Lung (tissue), 16 donors: Measurements from ENCODE around the gene SHISA7. TPM values are rescaled to one million over a fixed set of nuclear protein-coding genes. Genes with fewer than 3 reads are reported as not detected.

ENCODE experiments used
- ATAC-seq: fragments of 200-7000 bp; cut with Tn5 transposase; one replicate; pipeline ENCODE4 v1.9.1; 2020; ENCODE audit warnings: moderate number of reproducible peaks; ENCODE audit not compliant: insufficient read depth, low FRiP score
- DNase-seq, 3 donors: peaks; one replicate each; pipeline ENCODE4 v3.0.0-alpha.2; 2013 to 2017
- H3K27ac ChIP-seq, 2 donors: one replicate each; pipeline ENCODE4 v1.5.1; 2013; ENCODE audit warnings: mild to moderate bottlenecking in 2 of 2, moderate library complexity in 2 of 2, control low read depth in 1 of 2, inconsistent platforms in 1 of 2, low read depth in 1 of 2, low read length in 1 of 2
- H3K27me3 ChIP-seq, 3 donors: one replicate each; pipeline ENCODE4 v1.5.1; 2013; ENCODE audit warnings: low read length in 2 of 3; ENCODE audit not compliant: control insufficient read depth in 3 of 3, insufficient read depth in 3 of 3
- H3K36me3 ChIP-seq, 4 donors: one replicate each; pipeline ENCODE4 v1.5.1; 2013; ENCODE audit warnings: low read length in 4 of 4, mild to moderate bottlenecking in 1 of 4, moderate library complexity in 1 of 4; ENCODE audit not compliant: control insufficient read depth in 4 of 4, insufficient read depth in 4 of 4
- H3K4me1 ChIP-seq, 5 donors: one replicate each; pipeline ENCODE4 v1.5.1; 2013; ENCODE audit warnings: low read length in 5 of 5, mild to moderate bottlenecking in 2 of 5, moderate library complexity in 1 of 5; ENCODE audit not compliant: control insufficient read depth in 5 of 5, insufficient read depth in 5 of 5
- H3K4me3 ChIP-seq: one replicate; pipeline ENCODE4 v1.5.1; 2013; ENCODE audit warnings: mild to moderate bottlenecking, control low read depth, moderate library complexity
- H3K9ac ChIP-seq, 2 donors: one replicate each; pipeline ENCODE4 v1.5.1; 2013; ENCODE audit warnings: low read length in 2 of 2, control low read depth in 1 of 2; ENCODE audit not compliant: insufficient read depth in 1 of 2
- H3K9me3 ChIP-seq, 4 donors: one replicate each; pipeline ENCODE4 v1.5.1; 2013; ENCODE audit warnings: low read length in 3 of 4, mild to moderate bottlenecking in 1 of 4, moderate library complexity in 1 of 4; ENCODE audit not compliant: control insufficient read depth in 4 of 4, insufficient read depth in 3 of 4
- CTCF ChIP-seq: IDR thresholded peaks from 2 replicates; pipeline ENCODE4 v1.5.1; 2012; ENCODE audit warnings: mild to moderate bottlenecking; ENCODE audit errors: control extremely low read depth, extremely low read depth
- WGBS, 2 donors: extraction: QIAGEN DNeasy Blood & Tissue Kit; methylation state at CpG; one replicate each; pipeline ENCODE4 v1.1.7; 2013; 5-methylcytosine and 5-hydroxymethylcytosine counted together
- long read RNA-seq, 5 donors: transcript quantifications; one replicate each; lab custom pipeline, GENCODE V29; 2026
- polyA plus RNA-seq, 2 donors: library from polyadenylated mRNA; stranded (reverse); fragments of 200-250 nt; gene quantifications; one replicate each; pipeline ENCODE4 v1.2.1, GENCODE V29; 2013
- total RNA-seq, 2 donors: library from RNA; depleted of rRNA in 1 of 2; stranded (reverse); fragments of >200 nt in 1 of 2; gene quantifications; one replicate each; pipeline ENCODE4 v1.2.1, GENCODE V29; 2014 to 2021
- donor health status: control.
- donor health status: control.
- donor health status: Bipolar disorder and iron deficiency.
- donor health status: healthy.
- donor health status: DM: yes; HTN: yes; CAD: no.

Gene SHISA7
- total RNA-seq (under 1 TPM; 0.03 to 0.14 TPM), polyA plus RNA-seq (not detected)
- long read RNA-seq, donor 1: 0 reads
- long read RNA-seq, donor 2: 0 reads
- long read RNA-seq, donor 3: 0 reads
- long read RNA-seq, donor 4: 0 reads
- long read RNA-seq, donor 5: 0 reads

- Histone ChIP-seq H3K9me3 (peaks cover 0 to 10% (median 0%) of the 10 kb centered on the region in 4 donors), H3K27ac (no peak within 1 kb of the TSS), H3K4me3 (no peak within 1 kb of the TSS), H3K36me3 (no peaks in the 10 kb centered on the region), H3K9ac (no peak within 1 kb of the TSS), H3K4me1 (peaks cover 0 to 11% (median 0%) of the 10 kb centered on the region in 5 donors), H3K27me3 (peaks cover 12 to 84% (median 51%) of the 10 kb centered on the region in 3 donors)
- ATAC-seq (no peak), DNase-seq (no peak)
- no peak for TF ChIP-seq CTCF
- 3% methylated on average over 43 of the region's 43 CpGs for WGBS, 2 donors
These were observed at the start of gene SHISA7 for GRCh38 chr19:55443045-55443823. SHISA7 (minus strand) TSS chr19:55443300; CDS start chr19:55442863, 437 bp downstream.

DNA sequence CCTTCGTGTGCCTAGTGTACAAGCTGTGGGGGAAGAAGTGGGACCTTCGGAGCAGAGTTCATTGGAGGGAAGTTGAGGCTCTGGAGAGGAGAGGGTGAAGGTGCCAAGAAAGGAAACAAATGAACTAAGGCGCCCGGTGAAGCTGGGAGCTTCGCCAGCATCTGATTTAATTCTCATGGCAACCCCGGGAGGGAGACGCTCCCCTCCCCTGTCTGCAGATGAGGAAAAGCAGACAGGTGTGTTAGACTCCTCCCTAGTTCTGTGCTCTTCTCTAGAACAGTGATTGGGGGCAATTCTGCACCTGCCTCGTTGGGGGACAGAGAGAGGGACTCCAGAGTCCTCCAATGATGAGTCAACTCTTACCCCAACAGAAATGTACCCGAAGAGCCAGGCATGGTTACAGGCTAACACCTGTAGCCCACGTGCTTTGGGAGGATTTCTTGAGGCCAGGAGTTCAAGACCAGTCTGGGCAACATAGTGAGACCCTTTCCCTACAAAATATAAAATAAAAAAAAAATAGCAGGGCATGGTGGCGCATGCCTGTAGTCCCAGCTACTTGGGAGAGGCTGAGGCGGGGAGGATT, 49.4 kb upstream of the SHISA7 start:
- DNase-seq (no peak), ATAC-seq (no peak)
- H3K4me3 ChIP-seq: no peak overlapping the region
- TF ChIP-seq CTCF: no peak
- peaks cover 0 to 2% (median 0%) of the 10 kb centered on the region in 4 donors for H3K9me3 ChIP-seq
- peaks cover 0 to 24% (median 8%) of the 10 kb centered on the region in 5 donors for H3K4me1 ChIP-seq
- WGBS, 2 donors: 52 to 53% methylated on average over 12 of the region's 12 CpGs
- H3K27me3 ChIP-seq: peaks cover 0 to 3% (median 0%) of the 10 kb centered on the region in 3 donors
- H3K36me3 ChIP-seq: no peaks in the 10 kb centered on the region
- no peak overlapping the region for H3K9ac ChIP-seq
- H3K27ac ChIP-seq: no peak overlapping the region

DNA sequence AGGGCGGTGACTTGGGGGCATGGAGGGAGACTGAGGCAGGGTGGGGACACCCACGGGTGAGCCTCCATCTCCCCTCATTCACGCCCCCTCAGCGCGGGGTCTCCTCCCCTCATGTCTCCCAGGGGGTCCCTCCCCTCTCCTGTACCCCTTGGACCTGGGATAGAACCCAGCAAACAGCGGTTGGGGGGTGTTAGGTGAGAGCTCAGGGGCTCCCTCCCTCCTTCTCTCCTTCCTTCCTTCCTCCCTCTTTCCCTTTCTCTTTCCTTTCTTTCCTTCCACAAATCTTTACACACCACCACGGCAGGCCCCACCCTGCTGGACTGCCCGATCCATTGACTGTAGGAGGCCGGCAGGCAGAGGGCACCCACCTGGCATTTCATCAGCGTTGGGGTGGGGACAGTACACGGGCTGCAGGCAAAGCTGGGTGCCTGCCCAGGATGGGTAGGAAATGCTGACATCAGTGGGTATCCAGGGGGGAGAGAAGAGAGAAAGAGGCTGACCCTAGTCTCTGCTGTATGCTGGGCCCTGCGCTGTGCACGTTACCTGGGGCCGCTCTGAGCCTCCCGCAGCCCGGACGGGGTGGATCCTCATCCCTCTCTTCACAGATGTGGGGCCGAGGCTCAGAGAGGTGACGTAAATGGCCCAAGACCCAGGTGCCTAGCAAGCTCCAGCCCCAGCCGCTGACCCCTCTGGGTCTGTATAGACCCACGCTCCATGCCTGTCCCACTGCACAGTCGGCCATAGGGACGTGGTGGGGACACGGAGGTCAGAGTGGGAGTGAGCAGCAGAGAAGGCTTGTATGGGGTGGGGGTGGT, 48.7 kb upstream of the SHISA7 start:
- DNase-seq (no peak), ATAC-seq (no peak)
- Histone ChIP-seq H3K27me3 (peaks cover 0 to 3% (median 0%) of the 10 kb centered on the region in 3 donors), H3K27ac (no peak overlapping the region), H3K9me3 (peaks cover 0 to 2% (median 0%) of the 10 kb centered on the region in 4 donors), H3K9ac (no peak overlapping the region), H3K36me3 (no peaks in the 10 kb centered on the region), H3K4me3 (no peak overlapping the region), H3K4me1 (peaks cover 0 to 31% (median 8%) of the 10 kb centered on the region in 5 donors)
- no peak for TF ChIP-seq CTCF
- 74 to 77% methylated on average over 24 of the region's 24 CpGs for WGBS, 2 donors
